ENCODE measurements around the gene RGS3.

RGS3 gene

GRCh38 chr9:113463418-113464285 is at the start of gene RGS3:
TSS of gene RGS3 (plus strand) at chr9:113463727. CDS start at chr9:113463803, 76 bp downstream.
- DNase-seq (ENCODE audit: low read depth), result peak; percentile 8
- H3K4me3 ChIP-seq (ENCODE audit: low read depth, low read length), result peak within 1 kb of the TSS; percentile 14

DNA sequence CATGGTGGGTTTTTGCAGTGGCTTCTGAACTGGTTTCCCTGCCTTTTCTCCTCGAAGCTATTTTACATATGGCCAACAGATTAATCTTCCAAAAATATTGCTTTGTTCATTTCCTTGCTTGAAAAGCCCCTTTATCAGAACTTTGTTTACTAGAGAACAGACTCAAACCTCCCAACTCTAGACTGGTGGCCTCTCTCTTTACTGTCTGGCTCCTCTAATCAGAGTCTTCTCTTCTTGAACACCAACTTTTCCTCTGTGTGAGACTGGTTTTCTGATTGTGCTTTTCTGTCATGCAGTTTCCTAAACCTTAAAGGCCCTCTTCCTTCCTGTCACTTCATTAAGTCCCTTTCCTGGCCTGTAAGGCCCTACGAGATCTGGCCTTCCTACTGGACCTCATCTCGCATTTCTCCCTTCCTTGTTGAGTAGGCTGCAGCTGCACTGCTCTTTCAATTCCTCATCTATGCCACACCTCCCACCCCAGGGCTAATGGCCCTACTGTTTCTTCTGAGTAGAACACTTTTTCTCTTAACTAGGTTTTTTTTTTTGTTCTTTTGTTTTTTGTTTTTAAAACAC is 47.3 kb upstream of the RGS3 start:
- DNase-seq (ENCODE audit: low read depth), result no peak
- H3K4me3 ChIP-seq (ENCODE audit: low read depth, low read length), result no peak overlapping the region
- TF ChIP-seq, protein P1, sequence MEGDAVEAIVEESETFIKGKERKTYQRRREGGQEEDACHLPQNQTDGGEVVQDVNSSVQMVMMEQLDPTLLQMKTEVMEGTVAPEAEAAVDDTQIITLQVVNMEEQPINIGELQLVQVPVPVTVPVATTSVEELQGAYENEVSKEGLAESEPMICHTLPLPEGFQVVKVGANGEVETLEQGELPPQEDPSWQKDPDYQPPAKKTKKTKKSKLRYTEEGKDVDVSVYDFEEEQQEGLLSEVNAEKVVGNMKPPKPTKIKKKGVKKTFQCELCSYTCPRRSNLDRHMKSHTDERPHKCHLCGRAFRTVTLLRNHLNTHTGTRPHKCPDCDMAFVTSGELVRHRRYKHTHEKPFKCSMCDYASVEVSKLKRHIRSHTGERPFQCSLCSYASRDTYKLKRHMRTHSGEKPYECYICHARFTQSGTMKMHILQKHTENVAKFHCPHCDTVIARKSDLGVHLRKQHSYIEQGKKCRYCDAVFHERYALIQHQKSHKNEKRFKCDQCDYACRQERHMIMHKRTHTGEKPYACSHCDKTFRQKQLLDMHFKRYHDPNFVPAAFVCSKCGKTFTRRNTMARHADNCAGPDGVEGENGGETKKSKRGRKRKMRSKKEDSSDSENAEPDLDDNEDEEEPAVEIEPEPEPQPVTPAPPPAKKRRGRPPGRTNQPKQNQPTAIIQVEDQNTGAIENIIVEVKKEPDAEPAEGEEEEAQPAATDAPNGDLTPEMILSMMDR (conservative IDR thresholded peaks at IDR 0.05; ENCODE audit: low read depth, low read length), result no peak

More at GRCh38 chr9:113463418-113464285, at the start of gene RGS3:
- TF ChIP-seq, protein P1 (conservative IDR thresholded peaks at IDR 0.05; ENCODE audit: low read depth, low read length), result no peak

GRCh38 chr9:113417370-113417769 is 46.2 kb upstream of the RGS3 start:
- TF ChIP-seq, protein P1 (conservative IDR thresholded peaks at IDR 0.05; ENCODE audit: low read depth, low read length), result no peak
- DNase-seq (ENCODE audit: low read depth), result no peak
- no peak overlapping the region for H3K4me3 ChIP-seq (ENCODE audit: low read depth, low read length)

GRCh38 chr9:113421726-113422125 is 41.8 kb upstream of the RGS3 start:
- H3K4me3 ChIP-seq (ENCODE audit: low read depth, low read length), result no peak overlapping the region
- no peak for DNase-seq (ENCODE audit: low read depth)
- TF ChIP-seq, protein P1 (conservative IDR thresholded peaks at IDR 0.05; ENCODE audit: low read depth, low read length), result no peak

DNA sequence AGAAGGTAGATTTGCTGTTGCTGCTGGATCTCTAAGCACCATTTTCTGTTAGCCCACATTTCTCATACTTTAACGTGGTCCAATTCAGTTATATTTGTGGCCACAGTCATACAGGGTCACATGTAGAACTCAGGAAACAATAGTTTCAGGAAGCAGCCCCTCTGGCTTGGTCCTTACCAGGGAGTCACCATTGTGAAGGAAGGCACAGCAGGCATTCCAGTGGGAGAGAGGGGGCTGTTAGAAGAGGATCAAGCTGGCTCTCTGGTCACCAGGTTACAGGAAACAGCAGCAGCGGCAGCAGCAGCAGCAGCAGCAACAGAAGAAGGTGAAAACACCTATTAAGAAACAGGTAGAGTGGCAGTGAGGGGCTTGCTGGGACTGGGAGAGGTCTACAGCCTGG is 38.5 kb upstream of the RGS3 start:
- no peak for DNase-seq (ENCODE audit: low read depth)
- H3K4me3 ChIP-seq (ENCODE audit: low read depth, low read length), result no peak overlapping the region
- TF ChIP-seq, protein P1 (conservative IDR thresholded peaks at IDR 0.05; ENCODE audit: low read depth, low read length), result no peak

DNA sequence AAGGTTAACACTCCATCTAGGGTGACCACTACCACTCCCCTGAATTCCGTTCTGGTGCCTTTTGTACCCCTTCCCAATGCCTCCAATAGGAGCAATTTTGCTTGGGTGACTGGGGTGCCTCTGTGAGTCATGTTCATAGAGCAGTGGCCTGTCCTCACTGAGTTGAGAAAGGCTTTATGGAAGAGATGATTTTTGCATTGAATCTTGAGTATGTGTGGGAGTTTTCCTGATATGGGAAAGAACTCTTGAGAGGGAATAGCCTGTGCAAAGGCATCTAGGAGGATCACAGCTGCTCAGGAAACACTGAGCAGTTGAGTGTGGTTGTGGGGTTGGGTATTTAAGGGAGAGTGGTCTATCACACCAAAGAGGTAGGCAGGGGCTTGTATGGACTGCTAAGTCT is 36.8 kb upstream of the RGS3 start:
- H3K4me3 ChIP-seq (ENCODE audit: low read depth, low read length), result no peak overlapping the region
- DNase-seq (ENCODE audit: low read depth), result no peak
- TF ChIP-seq, protein P1 (conservative IDR thresholded peaks at IDR 0.05; ENCODE audit: low read depth, low read length), result no peak

Data from choroid plexus epithelial cell (primary cell).